Right renal cortex interstitium (tissue), 3 donors: ENCODE results near the gene MTCH2. TPM values are rescaled to one million over a fixed set of nuclear protein-coding genes. Genes with fewer than 3 reads are reported as not detected.
"Not testable (repeated sequence)": the region's sequence is repeated elsewhere in the genome, so short reads cannot be mapped to it uniquely, and the experiment has no call there.

Experiments
- DNase-seq, 3 donors: peaks; one replicate each; pipeline ENCODE4 v3.0.0-alpha.2; 2013; ENCODE audit warnings: low read depth in 3 of 3, low spot score in 2 of 3
- polyA plus RNA-seq, 3 donors: library from polyadenylated mRNA; unstranded; fragments of 120-200 nt; gene quantifications; one replicate each; pipeline ENCODE4 v1.2.1, GENCODE V29; 2013; ENCODE audit not compliant: insufficient read length in 3 of 3

The MTCH2 gene
- 100 to 1,000 TPM; 121 to 136 (median 132) TPM for polyA plus RNA-seq

DNA sequence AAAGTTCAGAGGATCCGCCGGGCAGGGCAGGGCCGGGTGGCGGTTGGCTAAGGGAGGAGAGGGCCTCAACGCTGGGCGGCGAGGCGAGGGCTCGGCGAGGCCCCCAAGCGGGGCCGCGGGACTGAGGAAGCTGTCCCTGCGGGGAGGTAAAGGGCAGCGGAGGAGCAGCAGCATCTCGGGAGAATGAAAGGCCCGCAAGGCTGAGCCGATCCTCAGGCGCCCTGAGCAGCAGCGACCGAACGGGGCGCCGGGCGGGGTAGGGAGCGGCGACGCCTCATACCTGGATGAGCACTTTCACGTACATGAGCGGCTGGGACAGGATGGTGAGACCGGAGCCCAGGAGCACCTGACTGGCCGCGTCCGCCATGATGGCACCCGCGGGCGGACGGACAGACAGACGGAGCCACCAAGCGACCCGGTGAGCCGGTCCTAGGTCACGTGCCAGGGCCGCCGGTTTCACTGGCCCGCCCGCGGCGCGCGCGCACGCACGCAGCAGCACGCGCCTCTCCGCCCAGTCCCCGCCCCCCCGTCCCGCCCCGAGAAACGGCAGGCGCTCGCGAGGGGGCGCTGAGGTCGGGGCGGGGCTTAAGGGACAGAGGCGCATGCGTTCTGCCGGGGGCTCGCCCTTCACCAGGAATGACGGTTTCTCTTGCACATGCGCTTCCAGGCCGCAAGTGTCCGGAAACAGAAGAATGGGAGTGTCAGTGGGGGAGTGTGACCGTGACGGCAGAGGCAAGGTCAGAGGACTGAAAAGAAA, at the start of gene MTCH2:
Gene MTCH2 (minus strand): TSS at position 461 of the 757 bp plus-strand sequence. CDS start 94 bp downstream, at position 367.
- DNase-seq = peak; percentile 91 to 94 (median 94)

DNA sequence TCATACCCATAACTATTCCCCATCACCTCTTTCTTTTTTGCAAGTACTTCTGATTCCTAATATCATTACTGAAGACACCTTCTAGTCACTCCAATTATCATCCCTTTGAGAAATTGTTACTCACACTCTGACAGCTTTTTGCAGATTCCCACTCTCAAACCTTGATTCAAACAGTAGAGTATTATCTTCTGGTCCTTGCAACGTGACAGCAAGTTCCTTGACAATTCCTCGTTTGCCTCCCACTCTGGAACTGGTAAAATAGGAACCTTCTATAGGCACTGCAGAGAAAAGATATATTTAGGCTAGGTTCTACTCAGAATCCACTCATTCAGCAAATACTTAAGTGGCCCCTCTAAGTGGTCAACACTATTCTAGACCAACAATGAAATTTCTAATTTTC, 49.6 kb upstream of the MTCH2 start:
- no peak for DNase-seq

DNA sequence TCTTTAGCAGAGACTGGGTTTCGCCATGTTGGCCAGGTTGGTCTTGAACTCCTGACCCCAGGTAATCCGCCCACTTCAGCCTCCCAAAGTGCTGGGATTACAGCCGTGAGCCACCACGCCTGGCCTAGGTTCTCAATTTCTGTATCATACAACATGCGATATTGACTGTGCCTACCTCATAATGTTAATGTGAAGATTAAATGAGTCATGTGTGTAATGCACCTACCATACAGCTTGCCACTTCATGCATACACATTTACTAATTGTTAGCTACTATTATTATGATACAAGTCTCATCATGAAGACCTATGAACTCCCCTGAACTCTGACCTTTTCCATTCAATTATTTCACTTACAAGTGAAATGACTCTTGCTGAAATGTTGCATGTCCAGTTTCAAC, 47.1 kb upstream of the MTCH2 start:
- DNase-seq = no peak

- no peak for DNase-seq
Measured at GRCh38 chr11:47688991-47689390, 46.6 kb upstream of the MTCH2 start.

GRCh38 chr11:47688111-47688510, 45.8 kb upstream of the MTCH2 start:
- DNase-seq = no peak

DNA sequence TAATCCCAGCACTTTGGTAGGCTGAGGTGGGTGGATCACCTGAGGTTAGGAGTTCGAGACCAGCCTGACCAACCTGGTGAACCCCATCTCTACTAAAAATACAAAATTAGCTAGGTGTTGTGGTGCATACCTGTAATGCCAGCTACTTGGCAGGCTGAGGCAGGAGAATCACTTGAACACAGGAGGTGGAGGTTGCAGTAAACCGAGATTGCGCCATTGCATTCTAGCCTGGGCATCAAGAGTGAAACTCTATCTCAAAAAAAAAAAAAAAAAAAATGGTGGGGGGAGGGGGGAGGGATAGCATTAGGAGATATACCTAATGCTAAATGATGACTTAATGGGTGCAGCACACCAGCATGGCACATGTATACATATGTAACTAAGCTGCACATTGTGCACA, 44.3 kb upstream of the MTCH2 start:
- not testable (repeated sequence) for DNase-seq

GRCh38 chr11:47686151-47686550, 43.8 kb upstream of the MTCH2 start:
- no peak for DNase-seq

GRCh38 chr11:47675851-47676250, 33.5 kb upstream of the MTCH2 start:
- DNase-seq = no peak

- no peak for DNase-seq
Measured at GRCh38 chr11:47672283-47672730, 29.9 kb upstream of the MTCH2 start.

- no peak for DNase-seq
Measured at GRCh38 chr11:47669856-47670255, 27.5 kb upstream of the MTCH2 start.

DNA sequence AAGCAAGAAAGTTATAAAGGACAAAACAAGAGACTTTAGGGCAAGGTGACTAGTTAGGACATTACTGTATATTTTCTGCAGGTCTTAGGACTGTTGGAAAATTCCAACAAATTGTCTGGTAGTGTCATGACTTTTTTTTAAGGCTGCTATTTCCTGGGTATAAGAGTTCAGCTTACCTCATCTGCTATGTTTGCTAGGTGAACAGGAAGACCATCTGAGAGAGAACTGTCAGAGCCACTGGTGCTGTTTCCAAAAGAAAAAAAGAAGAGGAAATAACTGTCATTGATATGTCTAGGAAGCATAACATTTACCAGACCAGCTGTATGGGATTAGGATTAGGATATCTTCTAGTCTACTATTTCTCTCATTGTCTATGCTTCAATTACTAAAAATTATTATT, 26.3 kb upstream of the MTCH2 start:
- no peak for DNase-seq

DNA sequence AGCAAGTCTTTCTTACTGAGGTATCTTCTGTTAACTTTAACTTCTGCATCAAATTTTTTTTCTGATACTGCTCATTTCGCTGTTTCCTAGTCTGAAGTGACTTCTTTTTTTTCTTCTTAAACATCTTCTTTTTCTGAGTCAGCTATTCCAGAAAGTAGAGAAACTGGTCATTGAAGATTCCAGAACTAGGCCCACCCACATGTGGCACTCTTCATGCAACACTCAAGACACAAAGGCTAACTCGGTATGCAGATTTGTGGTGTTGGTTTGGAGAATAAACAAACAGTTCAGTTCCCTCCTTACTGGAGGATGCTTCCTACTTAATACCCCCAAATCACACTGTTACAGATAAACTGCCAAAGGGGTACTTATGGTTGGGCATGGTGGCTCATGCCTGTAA, 25.2 kb upstream of the MTCH2 start:
- no peak for DNase-seq

DNA sequence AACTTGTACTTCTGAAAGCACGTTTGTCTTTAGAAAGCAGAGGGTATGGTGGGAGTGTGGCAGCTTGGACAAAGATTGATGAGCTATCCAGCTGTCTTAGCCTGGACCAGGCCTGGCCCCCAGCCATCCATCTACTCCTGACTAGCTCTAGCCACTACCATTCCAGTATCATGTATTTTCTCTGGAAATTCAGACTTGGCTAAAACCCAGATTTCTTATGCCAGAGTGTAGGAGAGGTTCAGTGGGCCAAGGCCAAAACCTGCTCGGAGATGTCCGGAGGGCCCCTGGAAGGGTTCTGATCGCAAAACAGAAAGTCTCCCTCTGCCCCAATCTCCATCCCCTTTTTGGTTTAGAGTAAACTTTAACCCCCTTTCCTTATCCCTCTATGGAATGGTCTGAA, 24.8 kb upstream of the MTCH2 start:
- peak in 2 of 3 donors; percentile 17 to 24 for DNase-seq

- DNase-seq = not testable (repeated sequence)
Measured at GRCh38 chr11:47664936-47665335, 22.6 kb upstream of the MTCH2 start.

DNA sequence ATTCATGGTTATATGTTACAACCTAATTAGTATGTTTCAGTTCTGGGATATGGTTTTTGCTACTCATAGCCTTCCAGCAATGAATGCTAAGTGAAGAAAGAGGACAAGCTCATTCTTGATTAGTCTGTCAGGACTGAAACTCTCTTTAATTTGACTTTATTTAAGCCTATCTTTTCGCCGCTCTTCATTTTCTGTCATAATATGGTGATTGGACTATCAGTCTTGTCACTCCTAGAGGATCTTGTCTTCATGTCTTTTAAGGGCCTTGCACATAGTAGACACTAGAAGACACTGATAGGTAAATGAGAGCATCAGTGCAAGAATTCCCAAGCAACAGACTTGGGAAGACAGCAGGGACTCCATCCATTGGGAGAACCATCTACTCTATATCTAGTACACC, 18.9 kb upstream of the MTCH2 start:
- DNase-seq = no peak

GRCh38 chr11:47659276-47659675, 16.9 kb upstream of the MTCH2 start:
- peak in 2 of 3 donors; percentile 23 to 32 for DNase-seq

DNA sequence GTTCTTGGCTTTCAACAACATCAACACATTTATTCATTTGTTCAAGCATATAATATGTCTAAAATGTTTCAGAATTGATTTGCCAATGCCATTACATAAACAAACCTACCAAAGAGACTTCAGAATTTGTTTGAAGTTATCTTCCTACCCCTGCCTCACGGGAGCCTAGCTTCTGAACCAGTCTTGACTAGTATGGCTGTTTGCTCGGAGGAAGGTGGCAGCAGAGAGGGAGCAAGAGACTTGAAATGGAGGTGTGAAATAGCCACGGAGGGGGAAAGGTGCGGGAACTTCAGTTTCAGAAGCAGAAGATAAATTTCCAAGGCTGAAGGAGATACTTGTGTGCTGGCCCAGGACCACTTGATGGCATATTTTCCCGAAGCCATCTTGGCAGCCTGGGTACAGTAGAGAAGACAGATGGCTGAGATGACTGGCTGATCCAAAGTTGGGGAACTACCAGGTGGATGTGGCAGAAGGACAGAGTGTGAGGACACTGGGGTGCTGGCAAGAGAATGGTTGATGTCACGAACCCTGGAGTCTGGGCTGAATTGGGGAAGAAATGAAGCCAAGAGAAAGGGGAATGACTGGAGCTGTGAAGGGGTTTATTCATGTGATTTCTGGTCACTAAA, 14.0 kb upstream of the MTCH2 start:
- DNase-seq = no peak

- no peak for DNase-seq
Measured at GRCh38 chr11:47651818-47652469, 9.6 kb upstream of the MTCH2 start.

- DNase-seq = no peak
Measured at GRCh38 chr11:47649276-47649675, 6.9 kb upstream of the MTCH2 start.

DNA sequence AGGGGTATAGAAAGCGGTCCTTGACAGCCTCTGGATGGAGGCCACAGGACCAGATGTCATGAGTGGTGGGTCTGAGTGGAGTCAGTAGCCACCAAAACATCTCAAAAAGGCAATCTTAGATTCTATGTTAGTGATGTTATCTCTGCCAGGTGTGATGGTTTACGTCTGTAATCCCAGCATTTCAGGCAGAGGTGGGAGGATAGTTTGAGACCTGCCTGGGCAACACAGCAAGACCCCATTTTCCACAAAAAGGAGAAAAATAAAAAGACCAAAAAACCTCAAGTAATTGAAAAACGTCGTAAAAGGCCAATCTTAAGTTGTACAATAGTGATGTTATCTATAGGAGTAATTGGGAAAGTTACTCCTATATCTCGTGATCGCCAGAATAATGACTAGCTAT, 3.7 kb upstream of the MTCH2 start:
- no peak for DNase-seq

DNA sequence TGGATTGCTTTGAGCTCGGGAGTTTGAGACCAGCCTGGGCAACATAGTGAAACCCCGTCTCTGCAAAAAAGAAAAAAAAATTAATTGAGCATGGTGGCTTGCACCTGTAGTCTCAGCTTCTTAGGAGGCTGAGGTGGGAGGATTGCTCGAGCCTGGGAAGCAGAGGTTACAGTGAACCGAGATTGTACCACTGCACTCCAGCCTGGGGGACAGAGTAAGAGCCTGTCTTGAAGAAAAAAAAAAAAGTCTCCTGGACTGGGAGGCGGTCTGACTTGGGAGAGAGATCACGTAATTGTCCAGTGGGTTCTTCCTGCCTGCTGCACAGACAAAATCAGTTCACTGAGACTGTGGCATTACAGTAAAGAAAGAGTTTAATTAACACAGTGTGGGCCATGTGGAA, 3.1 kb upstream of the MTCH2 start:
- DNase-seq = no peak
